ENCODE data around the gene NOTCH2. TPM values are rescaled to one million over a fixed set of nuclear protein-coding genes. Genes with fewer than 3 reads are reported as not detected.
A peak's percentile ranks its signal among the peaks of the same experiment; 100 is the strongest.

Gene NOTCH2
- total RNA-seq, 1 experiment from 2014 or later = 61.5 TPM

DNA sequence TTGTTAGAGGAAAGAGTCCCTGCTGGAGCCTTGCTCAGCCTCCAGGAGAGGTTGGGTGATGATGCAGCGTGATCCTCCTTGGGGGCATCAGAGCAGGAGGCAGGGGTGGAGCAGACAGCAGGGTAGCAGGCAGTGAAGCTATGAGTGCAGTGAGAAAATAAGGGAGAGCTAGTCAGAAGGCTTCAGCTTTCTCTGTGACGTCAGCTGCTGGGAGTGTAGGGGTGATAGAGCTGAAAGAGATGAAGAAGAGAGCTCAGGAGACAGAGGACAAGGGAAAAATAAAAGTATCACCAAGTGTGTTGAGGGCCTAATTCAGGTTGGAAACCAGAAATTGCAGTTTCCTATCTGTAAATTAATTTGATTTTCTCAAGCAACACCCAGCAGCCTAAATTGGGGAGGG, 170.9 kb downstream of the NOTCH2 start:
- no peak overlapping the region for H2AFZ ChIP-seq (ENCODE audit: low read length)
- H3K4me2 ChIP-seq (ENCODE audit: low read length) = no peak overlapping the region
- TF ChIP-seq EZH2 (IDR thresholded peaks at IDR 0.05; ENCODE audit: low read length, unreplicated experiment) (no peak), EZH2phosphoT487 (IDR thresholded peaks at IDR 0.05; ENCODE audit: borderline replicate concordance, low read length) (no peak)
- TF ChIP-seq, protein P1, sequence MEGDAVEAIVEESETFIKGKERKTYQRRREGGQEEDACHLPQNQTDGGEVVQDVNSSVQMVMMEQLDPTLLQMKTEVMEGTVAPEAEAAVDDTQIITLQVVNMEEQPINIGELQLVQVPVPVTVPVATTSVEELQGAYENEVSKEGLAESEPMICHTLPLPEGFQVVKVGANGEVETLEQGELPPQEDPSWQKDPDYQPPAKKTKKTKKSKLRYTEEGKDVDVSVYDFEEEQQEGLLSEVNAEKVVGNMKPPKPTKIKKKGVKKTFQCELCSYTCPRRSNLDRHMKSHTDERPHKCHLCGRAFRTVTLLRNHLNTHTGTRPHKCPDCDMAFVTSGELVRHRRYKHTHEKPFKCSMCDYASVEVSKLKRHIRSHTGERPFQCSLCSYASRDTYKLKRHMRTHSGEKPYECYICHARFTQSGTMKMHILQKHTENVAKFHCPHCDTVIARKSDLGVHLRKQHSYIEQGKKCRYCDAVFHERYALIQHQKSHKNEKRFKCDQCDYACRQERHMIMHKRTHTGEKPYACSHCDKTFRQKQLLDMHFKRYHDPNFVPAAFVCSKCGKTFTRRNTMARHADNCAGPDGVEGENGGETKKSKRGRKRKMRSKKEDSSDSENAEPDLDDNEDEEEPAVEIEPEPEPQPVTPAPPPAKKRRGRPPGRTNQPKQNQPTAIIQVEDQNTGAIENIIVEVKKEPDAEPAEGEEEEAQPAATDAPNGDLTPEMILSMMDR (conservative IDR thresholded peaks at IDR 0.05; ENCODE audit: low read depth, low read length) = no peak
- peaks cover 4% of the 10 kb centered on the region; the same call in 1 of the 2 replicates for H3K4me1 ChIP-seq (ENCODE audit: insufficient read depth, low read length)
- H3K9me3 ChIP-seq (ENCODE audit: low read length) = no peaks in the 10 kb centered on the region
- no TSS peak for BruUV-seq (replicated peaks)
- H3K27me3 ChIP-seq (ENCODE audit: low read length) = no peaks in the 10 kb centered on the region
- H3F3A ChIP-seq (ENCODE audit: low read length, unreplicated experiment) = no peaks in the 10 kb centered on the region
- H3K27ac ChIP-seq (ENCODE audit: low read length) = no peak overlapping the region
- POLR2A ChIA-PET (ENCODE audit: unreplicated experiment) = no interaction called here
- no peaks in the 10 kb centered on the region for H3K79me2 ChIP-seq (ENCODE audit: low read length)
- no peaks in the 10 kb centered on the region for H3K36me3 ChIP-seq (ENCODE audit: low read depth, low read length)
- H4K20me1 ChIP-seq (ENCODE audit: low read length) = no peaks in the 10 kb centered on the region
- no peak for DNase-seq
- CTCF ChIA-PET = no interaction called here
- ATAC-seq = no peak
- no peaks in the 10 kb centered on the region for H3K9me2 ChIP-seq (replicated peaks; ENCODE audit: low read length)
- H3K4me3 ChIP-seq (ENCODE audit: low read length) = no peak overlapping the region
- intact Hi-C loops (cut with micrococcal nuclease) = no loop called here
- no peak overlapping the region for H3K9ac ChIP-seq (ENCODE audit: low read length)

DNA sequence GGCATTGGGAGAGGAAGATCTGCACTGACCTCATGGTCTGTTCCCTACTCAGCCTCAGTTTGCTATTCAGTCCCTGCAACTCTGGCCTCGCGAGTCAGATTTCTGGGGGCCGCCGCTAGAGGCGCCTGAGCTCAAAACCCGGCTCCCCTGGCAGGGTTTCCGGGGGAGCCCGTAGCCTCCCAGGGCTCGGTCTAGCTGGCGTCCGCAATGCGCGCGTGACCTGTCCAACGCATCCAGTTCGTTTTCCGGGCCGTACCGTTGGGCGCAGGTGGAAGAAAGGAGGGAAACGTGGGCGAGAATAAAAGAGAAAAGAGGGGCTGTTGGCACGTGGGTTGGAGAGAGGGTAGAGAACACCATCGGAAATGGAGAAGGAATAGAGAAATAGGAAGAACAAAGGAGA, 173.2 kb downstream of the NOTCH2 start, which contains the start of gene ADAM30:
Gene ADAM30 (minus strand): TSS at position 213 of the 400 bp plus-strand sequence. CDS start 179 bp downstream, at position 34.
- Histone ChIP-seq H3K36me3 (ENCODE audit: low read depth, low read length) (no peaks in the 10 kb centered on the region), H3K27ac (ENCODE audit: low read length) (no peak within 1 kb of the TSS), H3F3A (ENCODE audit: low read length, unreplicated experiment) (no peaks in the 10 kb centered on the region), H3K4me3 (ENCODE audit: low read length) (no peak within 1 kb of the TSS), H4K20me1 (ENCODE audit: low read length) (no peaks in the 10 kb centered on the region), H2AFZ (ENCODE audit: low read length) (peak within 1 kb of the TSS; percentile 25; the same call in 1 of the 2 replicates), H3K4me2 (ENCODE audit: low read length) (no peak within 1 kb of the TSS), H3K79me2 (ENCODE audit: low read length) (no peaks in the 10 kb centered on the region), H3K27me3 (ENCODE audit: low read length) (no peaks in the 10 kb centered on the region), H3K9me2 (replicated peaks; ENCODE audit: low read length) (no peaks in the 10 kb centered on the region), H3K4me1 (ENCODE audit: insufficient read depth, low read length) (0 out of 2 replicates have a peak, but pooled peaks cover 3% of the 10 kb centered on the region), H3K9me3 (ENCODE audit: low read length) (no peaks in the 10 kb centered on the region), H3K9ac (ENCODE audit: low read length) (no peak within 1 kb of the TSS)
- ChIA-PET CTCF (no interaction called here), POLR2A (ENCODE audit: unreplicated experiment) (no interaction called here)
- DNase-seq (no peak), ATAC-seq (no peak)
- intact Hi-C loops (cut with micrococcal nuclease) = no loop called here
- BruUV-seq (replicated peaks) = no TSS peak
- TF ChIP-seq EZH2phosphoT487 (IDR thresholded peaks at IDR 0.05; ENCODE audit: borderline replicate concordance, low read length) = no peak
- TF ChIP-seq, protein P1 (conservative IDR thresholded peaks at IDR 0.05; ENCODE audit: low read depth, low read length) = no peak
- no peak for TF ChIP-seq EZH2 (IDR thresholded peaks at IDR 0.05; ENCODE audit: low read length, unreplicated experiment)

DNA sequence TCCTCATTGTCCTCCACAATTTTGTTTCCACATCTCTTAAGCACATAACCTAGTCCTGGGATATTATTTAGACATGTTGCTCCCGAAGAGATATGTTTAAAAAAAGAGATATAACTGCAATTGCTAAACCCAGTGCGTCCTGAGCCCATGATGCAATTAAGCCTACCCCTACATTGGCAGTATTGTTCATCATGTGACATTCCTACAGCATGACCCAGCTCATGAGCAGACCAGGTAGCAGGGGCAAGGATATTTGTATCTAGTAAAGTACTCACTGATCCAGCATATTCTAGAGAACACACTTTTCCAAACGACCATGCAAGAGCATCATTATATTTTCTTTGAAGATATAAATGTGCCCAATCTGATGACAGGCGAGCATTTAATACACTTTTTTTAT, 174.4 kb downstream of the NOTCH2 start:
- Histone ChIP-seq H3K36me3 (ENCODE audit: low read depth, low read length) (no peaks in the 10 kb centered on the region), H2AFZ (ENCODE audit: low read length) (no peak overlapping the region), H3K9me2 (replicated peaks; ENCODE audit: low read length) (no peaks in the 10 kb centered on the region), H3K4me1 (ENCODE audit: insufficient read depth, low read length) (0 out of 2 replicates have a peak, but pooled peaks cover 3% of the 10 kb centered on the region), H4K20me1 (ENCODE audit: low read length) (no peaks in the 10 kb centered on the region), H3K79me2 (ENCODE audit: low read length) (no peaks in the 10 kb centered on the region), H3K4me2 (ENCODE audit: low read length) (no peak overlapping the region), H3K9ac (ENCODE audit: low read length) (no peak overlapping the region), H3F3A (ENCODE audit: low read length, unreplicated experiment) (no peaks in the 10 kb centered on the region), H3K27ac (ENCODE audit: low read length) (no peak overlapping the region), H3K4me3 (ENCODE audit: low read length) (no peak overlapping the region), H3K27me3 (ENCODE audit: low read length) (no peaks in the 10 kb centered on the region), H3K9me3 (ENCODE audit: low read length) (no peaks in the 10 kb centered on the region)
- POLR2A ChIA-PET (ENCODE audit: unreplicated experiment) = no interaction called here
- intact Hi-C loops (cut with micrococcal nuclease) = no loop called here
- CTCF ChIA-PET = no interaction called here
- DNase-seq (peak; percentile 18), ATAC-seq (no peak)
- TF ChIP-seq EZH2 (IDR thresholded peaks at IDR 0.05; ENCODE audit: low read length, unreplicated experiment) (no peak), EZH2phosphoT487 (IDR thresholded peaks at IDR 0.05; ENCODE audit: borderline replicate concordance, low read length) (no peak)
- TF ChIP-seq, protein P1 (conservative IDR thresholded peaks at IDR 0.05; ENCODE audit: low read depth, low read length) = no peak
- no TSS peak for BruUV-seq (replicated peaks)

All from PC-3 (cell line).